Activated T-helper 17 cell treated with anti-CD3 and anti-CD28 coated beads, Interleukin-2, amount 50 U/mL, for 72 hours (primary cell): ENCODE measurements around the gene ATG9B. TPM values are rescaled to one million over a fixed set of nuclear protein-coding genes. Genes with fewer than 3 reads are reported as not detected.
A peak's percentile ranks its signal among the peaks of the same experiment; 100 is the strongest.
"Not testable (repeated sequence)": the region's sequence is repeated elsewhere in the genome, so short reads cannot be mapped to it uniquely, and the experiment has no call there.

Experiments used
- ATAC-seq: fragments of 150-1000 bp; cut with Tn5 transposase; replicated peaks from 2 replicates; pipeline ENCODE4 v1.10.0; 2021; ENCODE audit warnings: mild to moderate bottlenecking, moderate library complexity
- H3K27ac Mint-ChIP-seq: one replicate; pipeline ENCODE4 v1.8.0; 2022; ENCODE audit warnings: mixed read lengths
- H3K27me3 Mint-ChIP-seq: one replicate; pipeline ENCODE4 v1.8.0; 2022; ENCODE audit warnings: mixed read lengths
- H3K36me3 Mint-ChIP-seq: one replicate; pipeline ENCODE4 v1.8.0; 2022; ENCODE audit warnings: low read depth, mild to moderate bottlenecking, mixed read lengths
- H3K4me1 Mint-ChIP-seq: one replicate; pipeline ENCODE4 v1.8.0; 2022; ENCODE audit warnings: mixed read lengths
- H3K4me3 Mint-ChIP-seq: one replicate; pipeline ENCODE4 v1.8.0; 2022; ENCODE audit warnings: mild to moderate bottlenecking, mixed read lengths
- H3K9me3 Mint-ChIP-seq: one replicate; pipeline ENCODE4 v1.8.0; 2022; ENCODE audit warnings: mixed read lengths
- total RNA-seq, 2 donors: library from RNA; stranded (reverse); gene quantifications; one replicate each; pipeline ENCODE4 v1.2.3, GENCODE V29; 2022

The ATG9B gene
- total RNA-seq, 2 donors from 2014 or later: 2.9 to 18.2 TPM

- ATAC-seq: no peak
- no peaks in the 10 kb centered on the region for H3K4me1 Mint-ChIP-seq
- no peak overlapping the region for H3K27ac Mint-ChIP-seq
- no peaks in the 10 kb centered on the region for H3K27me3 Mint-ChIP-seq
- H3K9me3 Mint-ChIP-seq: no peaks in the 10 kb centered on the region
- no peak overlapping the region for H3K4me3 Mint-ChIP-seq
- peaks cover 6% of the 10 kb centered on the region for H3K36me3 Mint-ChIP-seq
These were observed 24.7 kb upstream of the ATG9B start for GRCh38 chr7:151048911-151049463.

GRCh38 chr7:151047976-151048815 is 23.9 kb upstream of the ATG9B start, which contains the start of gene ASIC3:
Gene ASIC3 (plus strand): TSS chr7:151048531. CDS start chr7:151048886, 355 bp downstream.
- Mint-ChIP-seq H3K36me3 (peaks cover 8% of the 10 kb centered on the region), H3K27me3 (no peaks in the 10 kb centered on the region), H3K27ac (no peak within 1 kb of the TSS), H3K4me3 (no peak within 1 kb of the TSS), H3K9me3 (no peaks in the 10 kb centered on the region), H3K4me1 (no peaks in the 10 kb centered on the region)
- no peak for ATAC-seq

GRCh38 chr7:151046603-151047573 is 22.6 kb upstream of the ATG9B start:
- ATAC-seq: no peak
- H3K27ac Mint-ChIP-seq: no peak overlapping the region
- H3K9me3 Mint-ChIP-seq: no peaks in the 10 kb centered on the region
- peaks cover 8% of the 10 kb centered on the region for H3K36me3 Mint-ChIP-seq
- H3K4me1 Mint-ChIP-seq: no peaks in the 10 kb centered on the region
- H3K4me3 Mint-ChIP-seq: no peak overlapping the region
- H3K27me3 Mint-ChIP-seq: no peaks in the 10 kb centered on the region

- Mint-ChIP-seq H3K27ac (no peak overlapping the region), H3K9me3 (no peaks in the 10 kb centered on the region), H3K36me3 (peaks cover 8% of the 10 kb centered on the region), H3K4me3 (no peak overlapping the region), H3K27me3 (no peaks in the 10 kb centered on the region), H3K4me1 (no peaks in the 10 kb centered on the region)
- ATAC-seq: no peak
These were observed 21.7 kb upstream of the ATG9B start for GRCh38 chr7:151045967-151046366.

GRCh38 chr7:151045262-151045661 is 21.0 kb upstream of the ATG9B start:
- no peaks in the 10 kb centered on the region for H3K4me1 Mint-ChIP-seq
- ATAC-seq: no peak

GRCh38 chr7:151043959-151044358 is 19.7 kb upstream of the ATG9B start:
- peaks cover 10% of the 10 kb centered on the region for H3K4me1 Mint-ChIP-seq
- ATAC-seq: no peak
- H3K36me3 Mint-ChIP-seq: peaks cover 12% of the 10 kb centered on the region
- H3K4me3 Mint-ChIP-seq: no peak overlapping the region
- H3K27me3 Mint-ChIP-seq: no peaks in the 10 kb centered on the region
- H3K27ac Mint-ChIP-seq: no peak overlapping the region
- no peaks in the 10 kb centered on the region for H3K9me3 Mint-ChIP-seq

More at GRCh38 chr7:151045262-151045661, 21.0 kb upstream of the ATG9B start:
- Mint-ChIP-seq H3K27ac (no peak overlapping the region), H3K9me3 (no peaks in the 10 kb centered on the region), H3K4me3 (no peak overlapping the region), H3K27me3 (no peaks in the 10 kb centered on the region), H3K36me3 (peaks cover 8% of the 10 kb centered on the region)

- not testable (repeated sequence) for H3K4me3 Mint-ChIP-seq, H3K27ac Mint-ChIP-seq, H3K27me3 Mint-ChIP-seq, ATAC-seq, H3K9me3 Mint-ChIP-seq
- Mint-ChIP-seq H3K4me1 (peaks cover 11% of the 10 kb centered on the region), H3K36me3 (peaks cover 14% of the 10 kb centered on the region)
These were observed 19.2 kb upstream of the ATG9B start for GRCh38 chr7:151043449-151043848.

- no peaks in the 10 kb centered on the region for H3K27me3 Mint-ChIP-seq
- H3K4me3 Mint-ChIP-seq: no peak overlapping the region
- H3K4me1 Mint-ChIP-seq: peaks cover 11% of the 10 kb centered on the region
- ATAC-seq: no peak
- no peaks in the 10 kb centered on the region for H3K9me3 Mint-ChIP-seq
- H3K27ac Mint-ChIP-seq: no peak overlapping the region
- H3K36me3 Mint-ChIP-seq: peaks cover 25% of the 10 kb centered on the region
These were observed 16.5 kb upstream of the ATG9B start for GRCh38 chr7:151040616-151041375.

- Mint-ChIP-seq H3K9me3 (no peaks in the 10 kb centered on the region), H3K36me3 (peaks cover 30% of the 10 kb centered on the region), H3K27me3 (no peaks in the 10 kb centered on the region), H3K27ac (peak overlapping the region; percentile 88), H3K4me3 (peak overlapping the region; percentile 61), H3K4me1 (peaks cover 11% of the 10 kb centered on the region)
- no peak for ATAC-seq
These were observed 15.7 kb upstream of the ATG9B start for GRCh38 chr7:151039850-151040548.

GRCh38 chr7:151038951-151039849 is 14.9 kb upstream of the ATG9B start:
- H3K27me3 Mint-ChIP-seq: no peaks in the 10 kb centered on the region
- H3K9me3 Mint-ChIP-seq: no peaks in the 10 kb centered on the region
- peak overlapping the region; percentile 61 for H3K4me3 Mint-ChIP-seq
- peak; percentile 97 for ATAC-seq
- peaks cover 11% of the 10 kb centered on the region for H3K4me1 Mint-ChIP-seq
- H3K27ac Mint-ChIP-seq: peak overlapping the region; percentile 88
- peaks cover 26% of the 10 kb centered on the region for H3K36me3 Mint-ChIP-seq

GRCh38 chr7:151035902-151036301 is 11.6 kb upstream of the ATG9B start:
- no peak overlapping the region for H3K4me3 Mint-ChIP-seq
- peaks cover 14% of the 10 kb centered on the region for H3K4me1 Mint-ChIP-seq
- no peaks in the 10 kb centered on the region for H3K9me3 Mint-ChIP-seq
- no peak for ATAC-seq
- H3K36me3 Mint-ChIP-seq: peaks cover 34% of the 10 kb centered on the region
- no peaks in the 10 kb centered on the region for H3K27me3 Mint-ChIP-seq
- H3K27ac Mint-ChIP-seq: no peak overlapping the region

- no peaks in the 10 kb centered on the region for H3K27me3 Mint-ChIP-seq
- H3K36me3 Mint-ChIP-seq: peaks cover 34% of the 10 kb centered on the region
- H3K4me3 Mint-ChIP-seq: no peak overlapping the region
- H3K4me1 Mint-ChIP-seq: peaks cover 14% of the 10 kb centered on the region
- ATAC-seq: no peak
- no peak overlapping the region for H3K27ac Mint-ChIP-seq
- H3K9me3 Mint-ChIP-seq: no peaks in the 10 kb centered on the region
These were observed 10.9 kb upstream of the ATG9B start for GRCh38 chr7:151035026-151035717.
